ENCODE data around the gene PARG.
"Not testable (repeated sequence)": the region's sequence is repeated elsewhere in the genome, so short reads cannot be mapped to it uniquely, and the experiment has no call there.

The PARG gene

GRCh38 chr10:49819234-49819958 lies 122.4 kb downstream of the PARG start:
- no peak for DNase-seq

GRCh38 chr10:49817845-49818244 lies 124.0 kb downstream of the PARG start:
- no peak for DNase-seq

DNA sequence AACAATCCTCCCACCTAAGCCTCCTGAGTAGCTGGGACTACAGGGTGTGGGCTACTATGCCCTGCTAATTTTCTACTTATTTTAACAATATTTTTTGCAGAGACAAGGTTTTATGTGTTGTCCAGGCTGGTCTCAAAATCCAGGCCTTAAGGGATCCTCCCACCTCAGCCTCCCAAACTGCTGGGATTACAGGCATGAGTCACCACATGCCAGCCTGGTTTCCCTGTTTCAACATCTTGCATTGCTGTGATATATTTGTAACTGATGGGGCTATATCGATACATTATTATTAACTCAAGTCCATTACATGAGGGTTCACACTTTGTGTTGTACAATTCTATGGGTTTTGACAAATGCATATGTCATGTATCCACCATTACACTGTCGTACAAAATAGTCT lies 137.8 kb downstream of the PARG start:
- no peak for DNase-seq

DNA sequence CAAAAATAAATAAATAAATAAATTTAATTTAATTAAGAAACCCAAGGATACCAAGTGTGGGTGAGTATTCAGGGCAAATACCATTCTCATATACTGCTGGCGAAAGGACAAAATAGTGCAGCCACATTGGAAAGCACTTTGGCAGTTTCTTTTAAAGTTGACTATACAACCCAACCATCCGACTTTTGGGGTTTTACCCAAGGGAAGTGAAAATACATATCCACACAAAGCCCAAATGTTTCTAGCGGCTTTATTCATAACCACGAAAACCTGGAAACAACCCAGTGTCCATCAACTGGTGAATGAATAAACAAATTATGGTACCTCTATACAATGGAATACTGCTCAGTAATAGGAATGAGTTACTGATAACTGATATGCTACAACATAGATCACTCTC lies 143.6 kb downstream of the PARG start:
- DNase-seq: no peak

GRCh38 chr10:49791100-49791499 lies 150.7 kb downstream of the PARG start:
- no peak for DNase-seq

DNA sequence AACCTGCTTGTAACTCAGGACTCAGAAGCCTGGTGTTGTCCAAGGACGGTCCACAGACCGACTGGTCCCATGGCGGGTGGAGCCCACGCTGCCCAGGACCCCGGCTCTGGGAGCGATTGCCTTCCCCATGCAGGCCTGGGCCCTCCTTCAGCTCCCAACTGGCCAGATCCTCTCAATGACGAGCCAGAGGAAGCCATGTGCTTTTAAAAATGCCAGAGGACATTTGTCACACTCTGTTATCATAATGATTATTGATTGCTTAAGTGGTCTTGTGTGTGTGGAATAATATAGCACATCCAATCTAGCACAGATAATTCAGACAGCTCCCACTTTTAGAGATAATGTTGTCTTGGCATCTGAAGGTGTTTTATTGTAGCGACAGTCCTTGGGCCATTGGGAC lies 157.1 kb downstream of the PARG start:
- no peak for DNase-seq

DNA sequence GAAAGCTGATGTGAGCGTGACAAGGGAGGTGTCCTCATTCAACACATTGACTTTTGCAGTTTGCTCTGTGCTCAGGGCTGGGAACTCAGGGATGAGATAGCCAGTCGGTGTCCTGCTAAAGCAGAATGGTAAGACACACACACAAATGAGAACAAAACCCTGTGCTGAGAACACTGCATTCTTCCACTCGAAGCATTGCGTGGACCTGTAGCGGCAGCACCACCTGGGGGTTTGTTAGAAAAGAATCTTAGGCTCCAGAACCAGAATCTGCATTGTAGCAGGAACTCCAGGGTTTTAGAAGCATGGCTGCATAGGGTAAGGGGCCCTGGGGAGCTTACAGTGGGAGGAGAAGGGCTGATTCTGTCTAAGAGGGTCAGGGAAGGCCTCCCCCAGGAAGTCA lies 158.2 kb downstream of the PARG start:
- no peak for DNase-seq

DNA sequence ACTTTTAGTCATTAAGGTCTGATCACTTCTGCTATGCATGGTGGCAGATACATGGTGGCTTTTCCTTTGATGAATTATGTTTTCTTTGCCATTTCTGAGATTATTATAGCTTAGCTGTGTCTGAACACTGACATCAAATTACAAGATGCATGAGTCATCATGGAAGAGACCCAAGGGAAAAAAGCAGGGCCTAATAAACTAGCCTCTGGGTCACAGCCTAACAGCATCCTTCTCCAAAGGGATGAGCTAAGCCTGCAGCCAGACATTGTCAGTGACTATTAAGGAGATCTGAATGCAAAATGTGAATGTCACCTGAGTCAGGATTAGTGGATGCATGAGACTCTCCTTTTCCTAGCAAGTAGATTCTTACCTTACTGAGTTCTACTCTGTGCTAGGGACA lies 160.6 kb downstream of the PARG start:
- DNase-seq: no peak

- no peak for DNase-seq
Observed at GRCh38 chr10:49778197-49778596, 163.6 kb downstream of the PARG start.

DNA sequence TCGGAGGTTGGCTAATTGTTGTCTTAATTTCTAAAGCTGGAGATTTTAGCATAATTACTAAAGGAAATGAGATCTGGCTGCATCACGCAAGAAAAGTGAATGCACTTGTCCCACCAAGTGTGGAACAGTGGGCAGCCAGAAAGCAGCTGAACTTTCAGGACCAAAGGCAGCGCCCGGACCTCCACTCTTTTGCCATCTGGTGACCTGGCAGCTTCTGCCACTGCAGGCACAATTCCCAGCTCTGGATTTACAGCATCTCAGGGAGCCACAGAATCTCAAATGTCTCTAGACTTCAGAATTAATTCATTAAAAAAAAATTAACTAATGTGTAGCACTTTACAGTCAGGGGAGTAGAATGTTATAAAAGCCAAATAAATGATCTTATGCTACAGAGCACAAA lies 165.0 kb downstream of the PARG start:
- DNase-seq: no peak

GRCh38 chr10:49775014-49775413 lies 166.8 kb downstream of the PARG start:
- DNase-seq: no peak

DNA sequence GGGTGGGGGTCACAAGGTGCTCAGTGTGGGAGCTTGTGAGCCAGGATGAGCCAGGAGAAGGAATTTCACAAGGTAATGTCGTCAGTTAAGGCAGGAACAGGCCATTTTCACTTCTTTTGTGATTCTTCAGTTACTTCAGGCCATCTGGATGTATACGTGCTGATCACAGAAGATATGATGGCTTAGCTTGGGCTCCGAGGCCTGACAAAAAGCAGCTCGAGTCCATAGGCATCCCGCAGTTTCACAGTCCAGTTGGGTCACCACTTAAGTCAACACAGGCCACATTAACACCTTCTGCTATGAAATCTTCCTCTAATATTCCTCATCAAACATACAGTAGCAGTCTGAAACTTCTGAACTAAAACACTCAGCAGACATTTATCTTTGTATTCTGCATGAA lies 168.9 kb downstream of the PARG start:
- not testable (repeated sequence) for DNase-seq

- DNase-seq: not testable (repeated sequence)
Observed at GRCh38 chr10:49771046-49771445, 170.8 kb downstream of the PARG start.

DNA sequence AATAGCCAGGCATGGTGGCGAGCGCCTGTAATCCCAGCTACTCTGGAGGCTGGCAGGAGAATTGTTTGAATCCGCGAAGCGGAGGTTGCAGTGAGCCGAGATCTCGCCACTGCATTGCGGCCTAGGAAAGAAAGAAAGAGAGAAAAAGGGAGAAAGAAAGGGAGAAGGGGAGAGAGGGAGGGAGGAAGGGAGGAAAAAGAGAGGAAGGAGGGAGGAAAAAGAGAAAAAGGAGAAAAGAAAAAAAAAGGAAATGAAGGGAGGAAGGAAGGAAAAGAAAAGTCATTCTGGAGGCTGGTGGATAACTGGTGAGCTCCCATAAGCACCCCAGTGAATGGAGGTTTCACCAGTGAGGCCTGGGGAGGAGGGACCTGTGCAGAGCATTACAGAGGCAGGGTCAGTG lies 172.1 kb downstream of the PARG start:
- DNase-seq: no peak

DNA sequence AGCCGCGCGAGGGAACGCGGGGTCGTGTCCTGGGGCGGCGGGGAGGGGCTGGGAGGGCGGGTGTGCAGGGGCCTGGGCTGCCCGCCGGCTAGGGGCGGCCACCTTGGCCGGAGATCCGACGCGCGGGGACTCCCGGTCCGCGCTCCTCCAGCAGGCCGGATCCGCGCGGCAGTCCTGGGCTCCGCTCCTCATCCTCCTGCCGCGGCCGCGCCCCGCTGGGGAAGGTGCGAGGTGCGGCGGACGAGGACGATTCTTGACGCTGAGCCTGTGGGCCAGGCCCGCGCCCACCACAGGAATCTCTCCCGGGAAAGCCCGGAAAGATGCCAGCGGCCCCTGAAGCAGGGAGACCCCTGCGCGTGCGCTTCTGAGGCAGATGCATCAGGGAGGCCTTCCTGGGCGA lies 173.1 kb downstream of the PARG start:
- no peak for DNase-seq

DNA sequence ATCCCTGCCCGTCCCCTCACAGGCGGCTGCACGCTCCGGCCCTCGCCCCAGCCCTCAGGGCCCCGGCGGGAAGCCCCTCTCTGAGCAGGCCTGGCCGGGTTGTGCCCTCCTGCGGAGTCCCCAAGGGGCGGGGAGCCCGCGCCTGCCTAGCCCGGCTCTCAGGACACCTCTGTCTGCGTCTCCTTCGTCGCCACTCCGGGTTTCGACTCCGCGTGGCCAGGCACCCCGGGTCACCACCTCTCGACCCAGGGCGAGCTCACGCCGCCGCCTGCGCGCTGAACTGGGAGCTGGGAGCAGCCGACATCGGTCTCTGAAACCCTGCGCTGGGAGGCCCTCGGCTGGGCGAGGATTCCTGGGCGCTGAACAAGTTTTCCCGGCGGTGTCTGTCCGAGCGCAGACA lies 173.5 kb downstream of the PARG start:
- DNase-seq: no peak

Data from MV-4-11 (cell line).